Glomerular visceral epithelial cell (primary cell): ENCODE results near the gene GRIK5.

Source experiments
- DNase-seq: peaks from one replicate; pipeline ENCODE4 v3.0.0-alpha.2; 2016; ENCODE audit errors: extremely low spot score

The GRIK5 gene

GRCh38 chr19:42095142-42095813 lies 25.3 kb upstream of the GRIK5 start:
- no peak for DNase-seq

GRCh38 chr19:42093926-42094325 lies 23.9 kb upstream of the GRIK5 start:
- DNase-seq = no peak

- no peak for DNase-seq
Measured at GRCh38 chr19:42093505-42093904, 23.5 kb upstream of the GRIK5 start.

- peak; percentile 33 for DNase-seq
Measured at GRCh38 chr19:42092350-42092749, 22.3 kb upstream of the GRIK5 start.

- DNase-seq = no peak
Measured at GRCh38 chr19:42091742-42092141, 21.7 kb upstream of the GRIK5 start.

GRCh38 chr19:42091300-42091699 lies 21.3 kb upstream of the GRIK5 start:
- DNase-seq = no peak

DNA sequence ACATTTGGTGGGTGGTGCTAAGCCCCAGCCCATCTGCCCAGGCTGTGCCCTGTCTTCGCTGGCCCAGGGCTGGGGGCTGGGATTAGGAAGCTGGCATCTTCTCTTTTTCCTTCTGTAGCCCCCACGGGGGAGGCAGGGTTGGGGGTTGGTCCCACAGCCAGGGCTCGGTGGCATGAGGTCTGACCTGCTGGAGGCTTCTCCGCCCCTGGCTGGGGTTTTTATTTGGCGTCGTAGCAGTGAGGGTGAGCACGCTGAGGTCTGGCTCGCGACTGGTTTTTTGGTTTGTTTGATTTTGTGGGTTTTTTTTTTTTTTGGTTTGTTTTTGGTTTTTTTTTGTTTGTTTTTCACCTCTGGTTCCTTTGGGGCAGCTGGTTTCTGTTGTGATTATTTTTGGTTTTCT lies 20.7 kb upstream of the GRIK5 start:
- no peak for DNase-seq

GRCh38 chr19:42089772-42090171 lies 19.8 kb upstream of the GRIK5 start:
- DNase-seq = no peak

DNA sequence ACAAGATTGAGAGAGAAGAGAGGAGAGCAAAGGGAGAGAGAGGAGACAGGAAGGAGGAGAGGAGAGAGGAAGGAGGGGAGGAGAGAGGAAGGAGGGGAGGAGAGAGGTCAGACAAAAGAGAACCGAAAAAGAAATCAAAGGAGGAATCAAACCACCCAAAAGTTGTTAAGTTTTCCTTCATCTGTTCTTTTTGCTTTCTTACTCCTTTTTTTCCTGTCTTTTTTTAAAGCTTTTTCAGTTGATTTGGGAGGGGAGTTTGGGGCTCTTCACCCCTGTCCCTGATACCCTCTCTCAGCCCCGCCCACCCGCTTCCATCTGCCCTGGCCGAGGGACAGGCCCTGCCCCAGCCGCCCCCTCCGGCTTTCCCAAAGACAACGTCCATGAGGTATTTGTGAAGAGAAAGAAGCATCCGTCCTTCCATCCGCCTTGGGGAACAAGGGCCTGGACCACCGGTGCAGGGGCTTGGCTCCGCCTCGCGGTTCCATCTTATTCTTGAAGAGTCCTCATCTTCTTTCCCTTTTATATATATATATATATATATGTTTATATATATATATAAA lies 19.3 kb upstream of the GRIK5 start:
- DNase-seq = no peak

- DNase-seq = peak; percentile 55
Measured at GRCh38 chr19:42088471-42089190, 18.6 kb upstream of the GRIK5 start.

DNA sequence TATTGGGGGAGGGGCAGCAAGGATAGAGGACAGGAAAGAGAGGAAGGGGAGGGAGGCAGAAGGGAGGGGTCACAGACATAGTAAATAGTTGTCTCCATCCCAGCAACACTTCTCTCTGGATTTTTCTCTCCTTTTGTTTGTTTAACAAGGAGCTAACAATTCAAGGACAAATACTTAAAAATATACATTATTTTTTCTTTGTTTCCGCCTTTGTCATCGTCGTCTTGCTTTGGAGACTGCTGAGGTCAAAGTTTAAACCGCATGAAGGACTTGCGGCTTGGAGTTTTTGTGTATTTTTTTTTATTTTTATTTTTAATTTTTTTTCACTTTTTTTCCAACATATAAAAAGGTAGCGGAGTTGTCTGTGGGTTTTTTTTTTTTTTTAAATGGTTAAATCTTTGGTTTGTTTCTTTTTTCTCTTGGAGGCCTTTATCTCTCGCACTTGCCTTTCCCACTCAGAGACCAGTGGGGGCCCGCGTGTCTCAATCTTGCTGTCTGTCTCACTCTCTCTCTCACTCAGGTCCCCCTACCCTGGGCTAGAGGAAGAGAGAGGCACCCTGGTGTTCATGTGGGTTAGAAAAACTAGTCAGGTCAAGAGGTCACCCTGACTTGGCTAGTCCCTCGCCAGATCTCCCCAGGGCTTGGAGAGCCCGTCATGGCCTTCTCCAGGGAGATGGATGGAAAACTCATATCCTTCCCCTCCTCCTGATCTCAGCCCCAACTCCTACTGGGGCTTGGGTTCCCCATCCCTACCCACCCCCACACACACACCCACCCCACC lies 17.0 kb upstream of the GRIK5 start:
- DNase-seq = no peak

DNA sequence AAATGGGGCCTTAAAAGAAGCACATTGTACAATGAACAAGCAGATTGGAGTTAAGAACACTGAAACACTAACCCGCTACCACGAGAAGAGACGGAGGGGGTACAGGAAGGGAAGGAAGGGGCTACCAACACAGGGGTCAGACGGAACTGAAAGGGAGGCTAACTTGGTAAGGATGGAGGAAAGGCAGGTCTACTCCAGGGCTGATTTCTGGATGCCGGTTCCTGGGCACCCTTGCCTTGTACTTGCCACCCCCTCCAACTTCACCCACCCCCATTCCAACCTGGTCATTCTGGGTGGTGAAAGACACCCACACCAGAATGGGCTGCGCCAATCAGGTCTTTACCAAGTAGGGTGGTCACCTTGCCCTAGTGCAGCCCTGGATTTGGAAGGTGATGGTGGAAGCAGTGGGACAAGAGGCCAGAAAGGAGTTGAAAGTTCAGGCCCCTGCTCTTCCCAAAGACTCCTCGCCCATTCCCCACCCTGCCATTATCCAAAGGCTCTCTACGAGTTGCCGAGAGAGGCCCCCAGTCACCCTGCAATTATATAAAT lies 16.3 kb upstream of the GRIK5 start:
- no peak for DNase-seq

DNA sequence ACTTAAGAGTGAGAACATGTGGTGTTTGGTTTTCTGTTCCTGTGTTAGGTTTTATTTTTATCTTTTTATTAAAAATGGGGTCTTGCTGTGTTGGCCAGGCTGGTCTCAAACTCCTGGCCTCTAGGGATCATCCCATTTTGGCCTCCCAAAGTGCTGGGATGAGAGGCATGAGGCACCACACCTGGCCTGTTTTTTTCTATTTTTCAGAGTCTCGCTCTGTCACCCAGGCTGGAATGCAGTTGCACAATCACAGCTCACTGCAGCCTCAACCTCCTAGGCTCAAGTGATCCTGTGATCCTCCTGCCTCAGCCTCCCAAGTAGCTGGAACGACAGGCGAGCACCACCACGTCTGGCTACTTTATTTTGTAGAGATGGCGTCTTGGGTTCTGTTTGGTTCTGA lies 13.5 kb upstream of the GRIK5 start:
- no peak for DNase-seq

GRCh38 chr19:42081584-42082203 lies 11.7 kb upstream of the GRIK5 start:
- peak; percentile 52 for DNase-seq

GRCh38 chr19:42080764-42081375 lies 10.9 kb upstream of the GRIK5 start:
- DNase-seq = no peak

DNA sequence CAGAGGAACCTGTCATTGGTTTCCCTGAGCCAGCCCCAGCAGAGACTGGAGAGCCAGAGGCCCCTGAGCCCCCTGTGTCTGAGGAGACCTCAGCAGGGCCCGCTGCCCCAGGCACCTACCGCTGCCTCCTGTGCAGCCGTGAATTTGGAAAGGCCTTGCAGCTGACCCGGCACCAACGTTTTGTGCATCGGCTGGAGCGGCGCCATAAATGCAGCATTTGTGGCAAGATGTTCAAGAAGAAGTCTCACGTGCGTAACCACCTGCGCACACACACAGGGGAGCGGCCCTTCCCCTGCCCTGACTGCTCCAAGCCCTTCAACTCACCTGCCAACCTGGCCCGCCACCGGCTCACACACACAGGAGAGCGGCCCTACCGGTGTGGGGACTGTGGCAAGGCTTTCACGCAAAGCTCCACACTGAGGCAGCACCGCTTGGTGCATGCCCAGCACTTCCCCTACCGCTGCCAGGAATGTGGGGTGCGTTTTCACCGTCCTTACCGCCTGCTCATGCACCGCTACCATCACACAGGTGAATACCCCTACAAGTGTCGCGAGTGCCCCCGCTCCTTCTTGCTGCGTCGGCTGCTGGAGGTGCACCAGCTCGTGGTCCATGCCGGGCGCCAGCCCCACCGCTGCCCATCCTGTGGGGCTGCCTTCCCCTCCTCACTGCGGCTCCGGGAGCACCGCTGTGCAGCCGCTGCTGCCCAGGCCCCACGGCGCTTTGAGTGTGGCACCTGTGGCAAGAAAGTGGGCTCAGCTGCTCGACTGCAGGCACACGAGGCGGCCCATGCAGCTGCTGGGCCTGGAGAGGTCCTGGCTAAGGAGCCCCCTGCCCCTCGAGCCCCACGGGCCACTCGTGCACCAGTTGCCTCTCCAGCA lies 10.1 kb upstream of the GRIK5 start:
- DNase-seq = no peak

DNA sequence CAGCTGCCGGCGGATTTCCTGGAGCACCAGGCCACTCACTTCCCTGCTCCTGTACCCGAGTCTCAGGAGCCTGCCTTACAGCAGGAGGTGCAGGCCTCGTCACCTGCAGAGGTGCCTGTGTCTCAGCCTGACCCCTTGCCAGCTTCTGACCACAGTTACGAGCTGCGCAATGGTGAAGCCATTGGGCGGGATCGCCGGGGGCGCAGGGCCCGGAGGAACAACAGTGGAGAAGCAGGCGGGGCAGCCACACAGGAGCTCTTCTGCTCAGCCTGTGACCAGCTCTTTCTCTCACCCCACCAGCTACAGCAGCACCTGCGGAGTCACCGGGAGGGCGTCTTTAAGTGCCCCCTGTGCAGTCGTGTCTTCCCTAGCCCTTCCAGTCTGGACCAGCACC lies 9.3 kb upstream of the GRIK5 start:
- peak; percentile 26 for DNase-seq

GRCh38 chr19:42078538-42079275 lies 8.7 kb upstream of the GRIK5 start:
- no peak for DNase-seq

DNA sequence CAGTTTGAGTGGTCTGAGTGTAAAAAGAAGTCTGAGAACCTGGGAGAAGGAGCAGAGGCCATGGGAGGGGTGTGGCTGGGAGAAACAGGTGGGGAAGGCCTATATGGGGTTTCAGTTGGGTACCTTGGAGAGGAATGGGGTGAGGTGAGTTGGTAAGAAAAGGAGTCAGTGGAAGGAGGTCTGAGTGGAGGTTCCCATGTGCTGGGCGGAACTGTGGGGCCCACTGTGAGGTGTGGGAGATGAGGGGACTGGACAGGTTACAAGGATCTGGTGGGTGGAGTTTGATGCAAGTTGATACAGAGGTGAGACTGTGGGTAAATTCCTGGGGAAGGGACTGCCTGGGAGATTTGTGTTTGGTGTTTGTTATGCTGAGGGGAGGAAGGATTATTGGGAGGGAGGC lies 8.1 kb upstream of the GRIK5 start:
- DNase-seq = no peak
